ENCODE measurements around the gene BRD1.

DNA sequence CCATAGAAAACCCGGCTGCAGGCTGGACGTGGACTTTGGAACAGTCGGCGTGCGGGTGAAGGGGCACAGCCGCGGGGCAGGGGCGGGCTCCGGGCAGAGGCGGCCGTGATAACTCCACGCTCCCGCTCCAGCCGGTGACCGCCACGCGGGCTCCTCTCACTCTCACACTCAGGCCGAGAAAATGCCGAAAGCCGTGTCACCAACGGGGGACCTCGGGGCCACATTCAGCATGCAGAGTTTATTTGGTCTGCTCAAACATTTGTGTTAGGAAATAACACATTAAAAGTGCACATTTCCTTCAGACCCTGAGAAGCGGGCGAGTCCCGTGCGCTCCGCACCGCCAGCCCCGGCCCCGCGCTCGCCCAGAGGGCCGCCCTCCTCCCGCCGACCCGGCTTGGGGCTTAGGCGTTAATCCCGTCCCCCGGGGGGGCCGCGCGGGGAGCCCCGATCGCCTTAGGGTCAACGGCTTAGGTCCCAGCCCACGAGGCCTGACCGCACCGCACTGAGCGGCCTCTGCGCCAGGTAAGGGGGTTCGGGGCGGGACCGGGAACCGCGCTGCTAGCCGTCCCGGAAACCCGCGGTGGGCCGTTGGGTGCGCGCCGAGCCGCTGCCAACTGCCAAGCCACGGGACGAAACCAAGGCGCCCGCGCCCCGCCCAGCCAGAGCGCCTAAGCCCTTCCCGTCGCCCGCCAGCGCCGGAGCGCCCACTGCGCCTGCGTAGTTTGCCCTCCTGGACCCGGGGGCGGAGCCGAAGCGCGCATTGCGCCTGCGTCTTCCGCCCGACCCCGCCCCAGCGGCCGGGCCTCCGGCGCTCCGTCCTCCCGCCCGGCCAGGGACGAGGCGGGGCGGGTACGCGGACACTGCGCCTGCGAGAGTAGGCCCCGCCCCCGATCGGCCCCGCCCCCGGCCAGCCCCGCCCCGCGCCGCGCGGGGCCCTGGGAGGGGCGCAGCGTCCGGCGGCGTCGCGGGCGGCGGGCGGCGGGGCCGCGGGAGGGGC lies 25.5 kb upstream of the BRD1 start, which contains the start of gene ZBED4:
- TF ChIP-seq, protein P1, sequence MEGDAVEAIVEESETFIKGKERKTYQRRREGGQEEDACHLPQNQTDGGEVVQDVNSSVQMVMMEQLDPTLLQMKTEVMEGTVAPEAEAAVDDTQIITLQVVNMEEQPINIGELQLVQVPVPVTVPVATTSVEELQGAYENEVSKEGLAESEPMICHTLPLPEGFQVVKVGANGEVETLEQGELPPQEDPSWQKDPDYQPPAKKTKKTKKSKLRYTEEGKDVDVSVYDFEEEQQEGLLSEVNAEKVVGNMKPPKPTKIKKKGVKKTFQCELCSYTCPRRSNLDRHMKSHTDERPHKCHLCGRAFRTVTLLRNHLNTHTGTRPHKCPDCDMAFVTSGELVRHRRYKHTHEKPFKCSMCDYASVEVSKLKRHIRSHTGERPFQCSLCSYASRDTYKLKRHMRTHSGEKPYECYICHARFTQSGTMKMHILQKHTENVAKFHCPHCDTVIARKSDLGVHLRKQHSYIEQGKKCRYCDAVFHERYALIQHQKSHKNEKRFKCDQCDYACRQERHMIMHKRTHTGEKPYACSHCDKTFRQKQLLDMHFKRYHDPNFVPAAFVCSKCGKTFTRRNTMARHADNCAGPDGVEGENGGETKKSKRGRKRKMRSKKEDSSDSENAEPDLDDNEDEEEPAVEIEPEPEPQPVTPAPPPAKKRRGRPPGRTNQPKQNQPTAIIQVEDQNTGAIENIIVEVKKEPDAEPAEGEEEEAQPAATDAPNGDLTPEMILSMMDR (IDR thresholded peaks at IDR 0.05): no peak
- peak in 1 of 2 donors; percentile 87 for TF ChIP-seq POLR2A (IDR thresholded peaks at IDR 0.05)
